Gastrocnemius medialis (tissue), 4 donors: ENCODE data around the gene DOC2A. TPM values are rescaled to one million over a fixed set of nuclear protein-coding genes. Genes with fewer than 3 reads are reported as not detected.

ENCODE experiments used
- ATAC-seq, 2 donors: fragments of 150-250 bp; one replicate each; pipeline ENCODE4 v1.9.1; 2016
- DNase-seq, 2 donors: peaks; one replicate each; pipeline ENCODE4 v3.0.0-alpha.2; 2019
- H3K27ac ChIP-seq, 4 donors: fragments of 200-600 bp; sonication (generic); 1 replicate in 1 of 4; 2 replicates in 3 of 4; pipeline ENCODE4 v1.5.1; 2016 to 2018; ENCODE audit warnings: mild to moderate bottlenecking in 2 of 4, moderate library complexity in 1 of 4
- H3K27me3 ChIP-seq, 3 donors: fragments of 200-600 bp; sonication (generic) in 2 of 3; 1 replicate in 1 of 3; 2 replicates in 2 of 3; pipeline versions ENCODE4 v1.5.1 to v1.6.0; 2016 to 2019; ENCODE audit warnings: mild to moderate bottlenecking in 1 of 3, moderate library complexity in 1 of 3
- H3K36me3 ChIP-seq, 2 donors: fragments of 200-600 bp; sonication (generic) in 1 of 2; one replicate each; pipeline ENCODE4 v1.5.1; 2017 to 2018
- H3K4me1 ChIP-seq, 2 donors: fragments of 200-600 bp; sonication (generic) in 1 of 2; one replicate each; pipeline ENCODE4 v1.5.1; 2016 to 2017; ENCODE audit warnings: mild to moderate bottlenecking in 2 of 2
- H3K4me3 ChIP-seq, 4 donors: fragments of 200-600 bp; sonication (generic) in 3 of 4; 1 replicate in 1 of 4; 2 replicates in 3 of 4; pipeline ENCODE4 v1.5.1; 2016 to 2019; ENCODE audit warnings: mild to moderate bottlenecking in 2 of 4
- H3K9me3 ChIP-seq, 3 donors: fragments of 200-600 bp; sonication (generic) in 2 of 3; 1 replicate in 1 of 3; 2 replicates in 2 of 3; pipeline ENCODE4 v1.5.1; 2016 to 2019
- POLR2A ChIP-seq, 2 donors: fragments of 450-650 bp; IDR thresholded peaks; one replicate each; pipeline ENCODE4 v1.6.1; 2017; ENCODE audit warnings: antibody characterized with exemption in 2 of 2, mild to moderate bottlenecking in 2 of 2, moderate library complexity in 2 of 2
- in situ Hi-C, 4 donors: fragments of 200-750 bp; cut with MboI; loops; one replicate each; pipeline versions ENCODE4 v1.15.0 to v1.8.0; 2017; ENCODE audit warnings: low sequenced_read_pairs in 4 of 4
- intact Hi-C: fragments of 100-400 bp; cut with DNase I; formaldehyde crosslinking; loops from one replicate; pipeline ENCODE4 v1.15.1; 2023; ENCODE audit warnings: low total_unique reads
- total RNA-seq, 4 donors: library from RNA; depleted of rRNA; stranded (reverse); fragments of >200 nt; gene quantifications; one replicate each; pipeline versions ENCODE4 v1.1.0 to v1.2.3, GENCODE V29; 2016
- TF ChIP-seq, protein P1 (sequence below), 5 experiments: fragments of 450-650 bp in 3 of 5; fragments of 200-600 bp in 2 of 5; sonication (generic) in 2 of 5; IDR thresholded peaks in 4 of 5; conservative IDR thresholded peaks in 1 of 5; 1 replicate in 4 of 5; 2 replicates in 1 of 5; pipeline ENCODE4 v1.5.1; 2016 to 2019; ENCODE audit warnings: antibody characterized with exemption in 5 of 5, mild to moderate bottlenecking in 3 of 5, moderate library complexity in 3 of 5

Gene DOC2A
- total RNA-seq, 4 donors from 2014 or later, result not detected

- intact Hi-C loops, result loop anchor here (5.0 kb wide), 1 partner anchor 165 kb away; the partner anchor contains the start of gene PRRT2
These were observed 33.6 kb downstream of the DOC2A start for GRCh38 chr16:29977063-29977825.

GRCh38 chr16:29975811-29976511 lies 34.9 kb downstream of the DOC2A start:
- TF ChIP-seq POLR2A (IDR thresholded peaks at IDR 0.05), result no peak
- TF ChIP-seq, protein P1, sequence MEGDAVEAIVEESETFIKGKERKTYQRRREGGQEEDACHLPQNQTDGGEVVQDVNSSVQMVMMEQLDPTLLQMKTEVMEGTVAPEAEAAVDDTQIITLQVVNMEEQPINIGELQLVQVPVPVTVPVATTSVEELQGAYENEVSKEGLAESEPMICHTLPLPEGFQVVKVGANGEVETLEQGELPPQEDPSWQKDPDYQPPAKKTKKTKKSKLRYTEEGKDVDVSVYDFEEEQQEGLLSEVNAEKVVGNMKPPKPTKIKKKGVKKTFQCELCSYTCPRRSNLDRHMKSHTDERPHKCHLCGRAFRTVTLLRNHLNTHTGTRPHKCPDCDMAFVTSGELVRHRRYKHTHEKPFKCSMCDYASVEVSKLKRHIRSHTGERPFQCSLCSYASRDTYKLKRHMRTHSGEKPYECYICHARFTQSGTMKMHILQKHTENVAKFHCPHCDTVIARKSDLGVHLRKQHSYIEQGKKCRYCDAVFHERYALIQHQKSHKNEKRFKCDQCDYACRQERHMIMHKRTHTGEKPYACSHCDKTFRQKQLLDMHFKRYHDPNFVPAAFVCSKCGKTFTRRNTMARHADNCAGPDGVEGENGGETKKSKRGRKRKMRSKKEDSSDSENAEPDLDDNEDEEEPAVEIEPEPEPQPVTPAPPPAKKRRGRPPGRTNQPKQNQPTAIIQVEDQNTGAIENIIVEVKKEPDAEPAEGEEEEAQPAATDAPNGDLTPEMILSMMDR (IDR thresholded peaks at IDR 0.05 in 4 of 5, conservative IDR thresholded peaks at IDR 0.05 in 1 of 5), result no peak
- Histone ChIP-seq H3K9me3 (no peaks in the 10 kb centered on the region), H3K4me1 (peaks cover 26 to 28% of the 10 kb centered on the region in 2 donors), H3K36me3 (peaks cover 0 to 30% of the 10 kb centered on the region in 2 donors), H3K27me3 (no peaks in the 10 kb centered on the region), H3K4me3 (peak overlapping the region; percentile 90 to 99 (median 94)), H3K27ac (peak overlapping the region; percentile 94 to 100 (median 98))
- in situ Hi-C loops, result loop anchor here in 1 of 4 donors (10.0 kb wide), 1 partner anchor 51 kb away; the partner anchor contains the start of gene KCTD13
- DNase-seq (no peak), ATAC-seq (no peak)
- intact Hi-C loops, result loop anchor here (5.0 kb wide), 1 partner anchor 164 kb away; the partner anchor contains the start of gene PRRT2

More at GRCh38 chr16:29977063-29977825, 33.6 kb downstream of the DOC2A start:
- H3K4me3 ChIP-seq, result peak overlapping the region; percentile 90 to 99 (median 94)
- DNase-seq, result no peak
- TF ChIP-seq POLR2A (IDR thresholded peaks at IDR 0.05), result no peak
- TF ChIP-seq, protein P1 (IDR thresholded peaks at IDR 0.05 in 4 of 5, conservative IDR thresholded peaks at IDR 0.05 in 1 of 5), result no peak
- no peak for ATAC-seq
- H3K9me3 ChIP-seq, result no peaks in the 10 kb centered on the region
- H3K36me3 ChIP-seq, result peaks cover 0 to 43% of the 10 kb centered on the region in 2 donors
- in situ Hi-C loops, result loop anchor here in 1 of 4 donors (10.0 kb wide), 1 partner anchor 52 kb away; the partner anchor contains the start of gene KCTD13
- H3K27me3 ChIP-seq, result no peaks in the 10 kb centered on the region
- peak overlapping the region in 3 of 4 donors; percentile 94 to 100 (median 98) for H3K27ac ChIP-seq
- H3K4me1 ChIP-seq, result peaks cover 26 to 28% of the 10 kb centered on the region in 2 donors

- intact Hi-C loops, result loop anchor here (5.0 kb wide), 1 partner anchor 163 kb away; the partner anchor contains the start of gene PRRT2
- TF ChIP-seq POLR2A (IDR thresholded peaks at IDR 0.05), result no peak
- TF ChIP-seq, protein P1 (IDR thresholded peaks at IDR 0.05 in 4 of 5, conservative IDR thresholded peaks at IDR 0.05 in 1 of 5), result no peak
- in situ Hi-C loops, result loop anchor here in 1 of 4 donors (10.0 kb wide), 1 partner anchor 50 kb away; the partner anchor contains the start of gene KCTD13
- H3K4me3 ChIP-seq, result peak overlapping the region; percentile 90 to 99 (median 94)
- H3K27ac ChIP-seq, result peak overlapping the region; percentile 94 to 100 (median 98)
- H3K36me3 ChIP-seq, result peaks cover 0 to 22% of the 10 kb centered on the region in 2 donors
- H3K27me3 ChIP-seq, result no peaks in the 10 kb centered on the region
- ATAC-seq (no peak), DNase-seq (no peak)
- H3K9me3 ChIP-seq, result no peaks in the 10 kb centered on the region
- H3K4me1 ChIP-seq, result peaks cover 26 to 28% of the 10 kb centered on the region in 2 donors
These were observed 35.7 kb downstream of the DOC2A start for GRCh38 chr16:29975134-29975538.

GRCh38 chr16:29974291-29975133 lies 36.3 kb downstream of the DOC2A start:
- intact Hi-C loops, result loop anchor here (5.0 kb wide), 1 partner anchor 162 kb away; the partner anchor contains the start of gene PRRT2
- H3K4me1 ChIP-seq, result peaks cover 26 to 28% of the 10 kb centered on the region in 2 donors
- peak overlapping the region; percentile 90 to 99 (median 94) for H3K4me3 ChIP-seq
- H3K36me3 ChIP-seq, result peaks cover 0 to 19% of the 10 kb centered on the region in 2 donors
- ATAC-seq (peak in 1 of 2 donors; percentile 24), DNase-seq (no peak)
- H3K27me3 ChIP-seq, result no peaks in the 10 kb centered on the region
- H3K27ac ChIP-seq, result peak overlapping the region; percentile 94 to 100 (median 98)
- peak in 1 of 2 donors; percentile 57 for TF ChIP-seq POLR2A (IDR thresholded peaks at IDR 0.05)
- TF ChIP-seq, protein P1 (IDR thresholded peaks at IDR 0.05 in 4 of 5, conservative IDR thresholded peaks at IDR 0.05 in 1 of 5), result no peak
- H3K9me3 ChIP-seq, result no peaks in the 10 kb centered on the region
- in situ Hi-C loops, result loop anchor here in 1 of 4 donors (10.0 kb wide), 1 partner anchor 50 kb away; the partner anchor contains the start of gene KCTD13
